ENCODE measurements around the gene ACTR2.

ACTR2 gene

DNA sequence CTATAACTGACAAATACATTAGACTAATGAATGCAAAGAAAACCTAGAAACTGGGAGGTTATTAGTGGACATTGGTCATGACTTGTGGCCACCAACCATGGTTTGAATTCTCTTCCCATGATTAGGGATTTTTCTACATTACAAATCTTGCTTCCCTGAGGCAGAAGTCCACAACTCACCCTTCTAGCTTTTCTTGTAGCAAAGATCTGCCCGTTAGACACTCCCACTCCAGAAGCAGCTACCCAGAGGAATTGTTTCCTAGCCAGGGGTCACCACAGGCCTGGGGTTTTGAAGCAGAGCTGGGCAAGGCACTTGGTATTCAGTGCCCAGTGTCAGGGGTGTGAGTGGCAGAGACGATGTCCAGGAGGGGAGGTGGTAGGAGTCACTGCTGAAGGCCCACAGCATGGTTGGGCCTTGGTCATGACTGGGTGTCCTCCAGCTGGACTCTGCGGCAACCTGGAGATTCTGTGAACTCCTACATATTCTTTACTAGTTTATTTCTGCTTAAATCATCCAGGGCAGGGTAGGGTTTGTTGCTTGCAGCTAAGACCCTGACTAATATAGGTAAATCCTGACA is 54.9 kb downstream of the ACTR2 start:
- no peak overlapping the region for H3K4me3 ChIP-seq (ENCODE audit: low read depth, low read length)
- no peak for TF ChIP-seq CTCF (IDR thresholded peaks at IDR 0.05; ENCODE audit: low read depth, low read length)
- in situ Hi-C loops (cut with HindIII; ENCODE audit: low sequenced_read_pairs), result no loop called here
- DNase-seq (ENCODE audit: low read depth, low spot score), result no peak

DNA sequence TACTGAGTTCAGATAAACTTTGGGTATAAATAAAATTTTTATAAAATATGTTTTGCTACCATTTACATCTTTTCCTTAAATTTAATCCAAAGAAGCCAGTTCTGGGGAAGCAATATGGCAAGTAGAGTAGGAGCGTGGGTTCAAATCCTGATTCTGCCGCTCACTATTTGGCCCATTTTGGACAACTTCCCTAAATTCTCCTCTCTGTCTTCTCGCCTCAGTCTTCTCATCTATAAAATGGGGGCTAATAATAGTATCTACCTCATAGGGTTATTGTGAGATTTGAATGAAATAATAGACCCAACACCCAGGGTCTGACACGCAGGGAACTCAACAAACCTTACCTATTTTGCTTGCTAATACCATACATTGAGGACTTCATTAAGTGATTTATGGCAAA is 59.7 kb downstream of the ACTR2 start:
- no peak for TF ChIP-seq CTCF (IDR thresholded peaks at IDR 0.05; ENCODE audit: low read depth, low read length)
- no peak overlapping the region for H3K4me3 ChIP-seq (ENCODE audit: low read depth, low read length)
- DNase-seq (ENCODE audit: low read depth, low spot score), result no peak
- in situ Hi-C loops (cut with HindIII; ENCODE audit: low sequenced_read_pairs), result no loop called here

- no peak overlapping the region for H3K4me3 ChIP-seq (ENCODE audit: low read depth, low read length)
- DNase-seq (ENCODE audit: low read depth, low spot score), result no peak
- TF ChIP-seq CTCF (IDR thresholded peaks at IDR 0.05; ENCODE audit: low read depth, low read length), result no peak
- in situ Hi-C loops (cut with HindIII; ENCODE audit: low sequenced_read_pairs), result no loop called here
Measured at GRCh38 chr2:65291216-65292105, 63.8 kb downstream of the ACTR2 start.

- H3K4me3 ChIP-seq (ENCODE audit: low read depth, low read length), result no peak overlapping the region
- no peak for DNase-seq (ENCODE audit: low read depth, low spot score)
- TF ChIP-seq CTCF (IDR thresholded peaks at IDR 0.05; ENCODE audit: low read depth, low read length), result no peak
- in situ Hi-C loops (cut with HindIII; ENCODE audit: low sequenced_read_pairs), result no loop called here
Measured at GRCh38 chr2:65292106-65292400, 64.4 kb downstream of the ACTR2 start.

- DNase-seq (ENCODE audit: low read depth, low spot score), result no peak
- in situ Hi-C loops (cut with HindIII; ENCODE audit: low sequenced_read_pairs), result no loop called here
- no peak overlapping the region for H3K4me3 ChIP-seq (ENCODE audit: low read depth, low read length)
- TF ChIP-seq CTCF (IDR thresholded peaks at IDR 0.05; ENCODE audit: low read depth, low read length), result no peak
Measured at GRCh38 chr2:65292461-65293011, 64.9 kb downstream of the ACTR2 start.

GRCh38 chr2:65293376-65293775 is 65.7 kb downstream of the ACTR2 start:
- DNase-seq (ENCODE audit: low read depth, low spot score), result no peak
- in situ Hi-C loops (cut with HindIII; ENCODE audit: low sequenced_read_pairs), result no loop called here
- H3K4me3 ChIP-seq (ENCODE audit: low read depth, low read length), result no peak overlapping the region
- no peak for TF ChIP-seq CTCF (IDR thresholded peaks at IDR 0.05; ENCODE audit: low read depth, low read length)
